SH-SY5Y (cell line): ENCODE measurements around the gene BOK.

Experiments used
- GATA2 ChIP-seq: IDR thresholded peaks from 2 replicates; pipeline ENCODE4 v1.6.1; 2011; ENCODE audit warnings: mild to moderate bottlenecking, low read depth, low read length
- GATA3 ChIP-seq: IDR thresholded peaks from 2 replicates; pipeline ENCODE4 v1.6.1; 2011; ENCODE audit warnings: low read depth, mild to moderate bottlenecking, low read length, moderate library complexity

- no peak for TF ChIP-seq GATA2
- TF ChIP-seq GATA3 = no peak
Observed at GRCh38 chr2:241574911-241575623, 16.5 kb downstream of the BOK start.
